Measurements from ENCODE around the gene TBCA. TPM values are rescaled to one million over a fixed set of nuclear protein-coding genes. Genes with fewer than 3 reads are reported as not detected.

The TBCA gene
- total and polyA plus RNA-seq, 9 of the 15 experiments (the other 6 are each of a cell fraction or from before 2014, with no cell fraction given): 164 to 661 (median 334) TPM

DNA sequence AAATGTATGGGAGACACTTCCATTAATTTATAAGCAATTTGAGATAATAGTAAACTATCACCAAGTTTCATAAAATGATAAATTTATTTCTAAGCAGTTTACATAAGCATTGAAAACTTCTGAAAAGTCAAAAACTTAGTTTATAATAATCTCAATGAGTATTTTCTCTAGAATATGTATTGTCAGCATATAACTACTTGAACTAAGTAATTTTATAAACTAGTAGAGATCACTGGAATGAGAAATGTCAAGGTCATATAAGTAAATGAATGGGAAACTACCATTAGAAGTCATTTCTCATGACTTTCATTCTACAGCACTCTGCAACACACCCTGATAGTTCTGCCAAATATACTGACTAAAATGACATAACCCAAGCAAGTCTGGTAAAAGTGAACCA lies 3.4 kb downstream of the TBCA start:
- no peaks in the 10 kb centered on the region for H4K20me1 ChIP-seq (replicated peaks; ENCODE audit: control insufficient read depth, insufficient read depth, low read length)
- no peaks in the 10 kb centered on the region for H3K27me3 ChIP-seq (ENCODE audit: control insufficient read depth in 2 of 2, insufficient read depth in 2 of 2, low read length in 2 of 2)
- ATAC-seq: no peak
- H3K27ac ChIP-seq (ENCODE audit: extremely low read depth, low read depth, low read length): no peak overlapping the region; the same call in 2 of the 3 replicates
- no peak overlapping the region for H3K4me3 ChIP-seq
- H3K4me2 ChIP-seq (ENCODE audit: insufficient read depth, low read length): 0 out of 2 replicates have a peak overlapping the region, but pooled peaks have one; percentile 61
- H3K36me3 ChIP-seq (ENCODE audit: control insufficient read depth, insufficient read depth, low read length): peaks cover 55% of the 10 kb centered on the region
- DNase-seq (ENCODE audit: extremely low read depth in 1 of 4, low spot score in 3 of 4): no peak
- intact Hi-C loops (cut with micrococcal nuclease) (no loop called here), in situ Hi-C loops (cut with MboI) (no loop called here)
- no peaks in the 10 kb centered on the region for H3K9me1 ChIP-seq (ENCODE audit: control insufficient read depth, insufficient read depth, low read length)
- H3K9me3 ChIP-seq (replicated peaks; ENCODE audit: control insufficient read depth, insufficient read depth, low read depth, low read length): 0 out of 2 replicates have a peak, but pooled peaks cover 2% of the 10 kb centered on the region
- peaks cover 84% of the 10 kb centered on the region for H3K79me2 ChIP-seq (ENCODE audit: control insufficient read depth, insufficient read depth, low read length)
- ChIA-PET POLR2A (interaction anchor here (0.7 to 1.5 kb wide), 2 partner anchors 17 to 74 kb away, joined by 3 to 4 read pairs; no protein-coding TSS in a partner anchor), CTCF (ENCODE audit: low intra/inter-chr PET ratio) (no interaction called here)
- no peak overlapping the region for H2AFZ ChIP-seq (ENCODE audit: low read depth, low read length)
- no peak for FAIRE-seq
- TF ChIP-seq ZNF316 (IDR thresholded peaks at IDR 0.05): peak; percentile 96
- TF ChIP-seq MAFG (tag; conservative IDR thresholded peaks at IDR 0.05): peak; percentile 62; the same call in 1 of the 2 replicates
- no peak for TF ChIP-seq STAG1 (CRISPR knock-in tag; IDR thresholded peaks at IDR 0.05; ENCODE audit: borderline replicate concordance)
- TF ChIP-seq RBFOX2 (IDR thresholded peaks at IDR 0.05; ENCODE audit: low read depth, low read length): 0 out of 2 replicates have a peak, but pooled peaks have one; percentile 17
- TF ChIP-seq C11orf30 (IDR thresholded peaks at IDR 0.05; ENCODE audit: low read depth): peak; percentile 85
- no peak for TF ChIP-seq NRF1 (conservative IDR thresholded peaks at IDR 0.05 in 1 of 2, IDR thresholded peaks at IDR 0.05 in 1 of 2)
- TF ChIP-seq FIP1L1 (IDR thresholded peaks at IDR 0.05; ENCODE audit: low read depth, low read length, poor library complexity, severe bottlenecking): no peak
- TF ChIP-seq, protein P1, sequence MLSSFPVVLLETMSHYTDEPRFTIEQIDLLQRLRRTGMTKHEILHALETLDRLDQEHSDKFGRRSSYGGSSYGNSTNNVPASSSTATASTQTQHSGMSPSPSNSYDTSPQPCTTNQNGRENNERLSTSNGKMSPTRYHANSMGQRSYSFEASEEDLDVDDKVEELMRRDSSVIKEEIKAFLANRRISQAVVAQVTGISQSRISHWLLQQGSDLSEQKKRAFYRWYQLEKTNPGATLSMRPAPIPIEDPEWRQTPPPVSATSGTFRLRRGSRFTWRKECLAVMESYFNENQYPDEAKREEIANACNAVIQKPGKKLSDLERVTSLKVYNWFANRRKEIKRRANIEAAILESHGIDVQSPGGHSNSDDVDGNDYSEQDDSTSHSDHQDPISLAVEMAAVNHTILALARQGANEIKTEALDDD (IDR thresholded peaks at IDR 0.05): peak; percentile 80
- TF ChIP-seq MAFF (IDR thresholded peaks at IDR 0.05; ENCODE audit: low read length): peak; percentile 54; the same call in 1 of the 2 replicates
- TF ChIP-seq MAFK (IDR thresholded peaks at IDR 0.05; ENCODE audit: low read length): peak; percentile 49; the same call in 1 of the 2 replicates
- peak overlapping the region in 1 of 2 experiments; percentile 92; a peak in 2 of 4 replicates for H3K9ac ChIP-seq (ENCODE audit: insufficient read depth in 1 of 2, low read depth in 2 of 2, low read length in 2 of 2)
- BruUV-seq (replicated peaks): no TSS peak
- H3K4me1 ChIP-seq (replicated peaks in 1 of 2; ENCODE audit: control insufficient read depth in 2 of 2, insufficient read depth in 2 of 2, low read length in 2 of 2): peaks cover 15 to 23% of the 10 kb centered on the region in 2 experiments; a peak in 4 of 5 replicates
